GM12801 (cell line): ENCODE measurements around the gene ARID5B.

Source experiments
- CTCF ChIP-seq: IDR thresholded peaks from one replicate; pipeline ENCODE4 v1.5.1; 2011; ENCODE audit warnings: control low read depth; ENCODE audit not compliant: insufficient read length; ENCODE audit errors: extremely low read depth

ARID5B gene

GRCh38 chr10:61986788-61987492 is 85.4 kb downstream of the ARID5B start:
- no peak for TF ChIP-seq CTCF

- no peak for TF ChIP-seq CTCF
Observed at GRCh38 chr10:61987537-61987936, 86.0 kb downstream of the ARID5B start.

DNA sequence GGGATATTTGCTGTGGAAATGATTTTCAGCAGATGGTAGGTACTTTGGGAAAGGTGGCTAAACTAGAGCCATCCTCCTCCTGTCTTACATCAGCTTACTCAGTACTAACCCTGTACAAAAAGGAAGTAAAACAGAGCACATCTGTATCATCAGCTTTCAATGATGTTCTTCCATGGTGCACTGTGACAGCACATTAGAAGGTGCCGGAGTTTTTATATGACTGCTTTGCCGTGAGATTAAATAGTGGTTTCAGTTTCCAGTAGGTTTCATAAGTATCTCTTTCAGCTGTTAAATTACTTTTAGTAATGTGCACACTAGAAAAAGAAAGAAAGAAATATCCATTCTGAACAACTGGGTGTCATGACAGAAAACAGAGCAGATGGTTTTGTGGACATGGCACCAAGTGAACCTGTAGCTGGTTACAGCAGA is 86.5 kb downstream of the ARID5B start:
- TF ChIP-seq CTCF: no peak

DNA sequence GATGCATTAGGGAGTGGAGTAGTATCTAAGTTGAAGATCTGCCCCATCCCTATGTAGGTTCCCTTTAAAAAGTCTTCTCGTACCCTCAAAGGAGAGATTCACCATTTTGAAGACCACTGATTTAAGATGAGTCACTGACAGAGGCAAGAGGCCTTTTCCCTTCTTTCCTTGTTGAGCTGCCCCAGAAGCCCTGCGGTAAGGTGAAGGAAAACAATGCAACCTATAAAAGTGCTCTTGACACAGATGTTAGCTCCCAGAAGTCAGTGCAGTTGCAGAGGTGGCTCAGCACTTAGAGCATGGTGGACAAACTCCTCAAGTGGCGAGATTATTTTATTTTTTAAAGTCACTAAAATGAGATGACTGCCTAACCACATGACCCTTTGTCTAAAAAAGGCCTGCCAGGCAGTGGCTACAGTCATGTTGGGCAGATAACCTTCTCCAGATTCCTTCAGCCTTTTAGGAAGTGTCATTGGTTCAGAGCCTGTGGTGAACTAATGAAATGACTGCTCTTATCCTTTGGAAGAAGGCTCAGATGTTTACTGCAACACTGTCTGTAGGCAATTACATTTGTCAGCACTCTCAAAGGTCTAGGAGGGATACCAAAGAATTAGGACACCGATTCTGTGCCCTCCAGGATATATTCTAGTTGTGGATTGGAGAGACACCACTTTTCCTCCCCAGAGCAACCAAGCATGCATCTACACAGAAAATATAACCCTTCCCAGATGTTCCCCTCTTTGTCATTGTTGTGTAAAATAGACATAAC is 88.7 kb downstream of the ARID5B start:
- no peak for TF ChIP-seq CTCF

GRCh38 chr10:61990761-61991135 is 89.2 kb downstream of the ARID5B start:
- TF ChIP-seq CTCF: no peak

DNA sequence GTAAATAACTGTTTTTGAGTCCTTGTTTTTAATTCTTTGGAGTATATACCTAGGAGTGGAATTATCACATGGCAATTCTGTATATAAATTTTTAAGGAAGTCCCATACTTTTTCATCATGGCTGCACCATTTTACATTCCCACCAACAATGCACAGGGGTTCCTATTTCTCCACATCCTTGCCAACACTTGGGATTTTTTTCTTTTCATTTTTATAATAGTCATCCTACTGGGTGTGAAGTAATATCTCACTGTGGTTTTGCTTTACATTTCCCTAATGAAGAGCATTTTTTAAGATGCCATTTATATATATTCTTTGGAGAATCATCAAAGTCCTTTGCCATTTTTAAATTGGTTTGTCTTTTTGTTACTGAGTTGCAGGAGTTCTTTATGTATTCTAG is 89.7 kb downstream of the ARID5B start:
- no peak for TF ChIP-seq CTCF

DNA sequence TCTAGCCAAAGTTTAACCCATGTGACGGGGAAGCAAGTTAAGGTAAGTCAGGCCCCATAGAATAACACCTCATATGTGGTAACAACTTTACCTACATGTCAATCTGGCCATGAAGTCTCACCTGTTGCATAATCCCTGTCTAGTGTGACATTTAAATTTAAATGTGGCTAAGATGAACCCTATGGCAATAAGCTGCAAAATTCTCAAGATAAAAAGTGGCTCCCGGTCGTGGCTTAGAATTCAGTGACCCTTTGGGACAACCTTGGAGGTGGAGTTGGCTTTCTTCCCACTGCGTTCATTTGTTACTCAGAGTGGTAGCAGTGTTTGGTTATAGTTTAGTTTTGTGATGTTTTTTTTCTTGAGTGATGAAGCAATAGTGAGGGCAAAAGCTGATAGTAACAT is 90.6 kb downstream of the ARID5B start:
- no peak for TF ChIP-seq CTCF
